Lung microvascular endothelial cell (primary cell): ENCODE results near the gene NGEF. TPM values are rescaled to one million over a fixed set of nuclear protein-coding genes. Genes with fewer than 3 reads are reported as not detected.

ENCODE experiments used
- DNase-seq, 2 donors: peaks; one replicate each; pipeline versions ENCODE4 v3.0.0 to v3.0.0-alpha.2; 2010; ENCODE audit warnings: low read depth in 2 of 2
- total RNA-seq: library from RNA; depleted of rRNA; stranded (reverse); fragments of >200 nt; gene quantifications from 2 replicates; pipeline ENCODE4 v1.2.1, GENCODE V29; 2014

Gene NGEF
- total RNA-seq, 1 donor from 2014 or later, result not detected

DNA sequence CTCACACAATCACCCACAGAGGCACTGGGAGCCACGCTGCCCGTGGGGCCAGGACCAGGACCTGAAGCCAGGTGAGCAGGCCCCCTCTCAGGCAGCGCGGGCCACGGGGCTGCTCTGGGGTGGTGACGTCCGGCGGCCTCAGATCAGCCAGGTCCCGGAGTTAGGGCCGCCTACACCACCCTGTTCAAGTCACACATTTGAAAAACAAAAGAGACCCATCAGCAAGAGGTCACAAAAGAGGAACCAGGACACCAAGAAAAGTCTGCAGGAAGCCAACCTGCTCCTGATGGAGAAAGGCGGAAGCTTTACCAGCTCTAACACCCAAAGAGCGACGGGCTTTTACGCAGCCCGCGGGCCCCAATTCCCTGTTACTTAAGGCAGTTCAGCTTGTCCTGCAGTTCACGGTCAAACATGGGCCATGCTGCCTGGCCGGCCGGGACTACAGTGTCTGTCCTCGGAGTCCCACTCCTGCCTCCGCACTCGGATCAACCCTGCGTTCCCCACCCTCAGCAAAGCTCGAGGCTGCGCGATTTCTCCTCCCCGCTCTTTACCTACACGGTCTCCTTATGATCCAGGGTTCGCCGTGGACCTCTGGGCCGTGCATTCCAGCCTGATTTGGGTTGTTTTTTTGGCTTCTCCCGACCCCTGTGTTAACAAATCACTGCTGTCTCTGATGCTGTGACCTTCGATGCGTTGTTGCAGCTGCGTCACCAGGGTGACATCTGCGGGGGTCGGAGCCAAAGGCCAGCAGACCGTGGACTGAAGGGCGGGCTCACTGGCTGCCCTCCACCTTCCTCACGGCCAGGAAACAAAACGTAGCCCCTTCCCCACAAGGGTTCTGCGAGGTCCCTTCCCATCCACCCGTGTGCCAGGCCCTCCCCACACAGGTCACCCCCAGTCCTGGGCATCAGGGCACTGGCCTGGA is 112.0 kb downstream of the NGEF start:
- DNase-seq, result no peak

DNA sequence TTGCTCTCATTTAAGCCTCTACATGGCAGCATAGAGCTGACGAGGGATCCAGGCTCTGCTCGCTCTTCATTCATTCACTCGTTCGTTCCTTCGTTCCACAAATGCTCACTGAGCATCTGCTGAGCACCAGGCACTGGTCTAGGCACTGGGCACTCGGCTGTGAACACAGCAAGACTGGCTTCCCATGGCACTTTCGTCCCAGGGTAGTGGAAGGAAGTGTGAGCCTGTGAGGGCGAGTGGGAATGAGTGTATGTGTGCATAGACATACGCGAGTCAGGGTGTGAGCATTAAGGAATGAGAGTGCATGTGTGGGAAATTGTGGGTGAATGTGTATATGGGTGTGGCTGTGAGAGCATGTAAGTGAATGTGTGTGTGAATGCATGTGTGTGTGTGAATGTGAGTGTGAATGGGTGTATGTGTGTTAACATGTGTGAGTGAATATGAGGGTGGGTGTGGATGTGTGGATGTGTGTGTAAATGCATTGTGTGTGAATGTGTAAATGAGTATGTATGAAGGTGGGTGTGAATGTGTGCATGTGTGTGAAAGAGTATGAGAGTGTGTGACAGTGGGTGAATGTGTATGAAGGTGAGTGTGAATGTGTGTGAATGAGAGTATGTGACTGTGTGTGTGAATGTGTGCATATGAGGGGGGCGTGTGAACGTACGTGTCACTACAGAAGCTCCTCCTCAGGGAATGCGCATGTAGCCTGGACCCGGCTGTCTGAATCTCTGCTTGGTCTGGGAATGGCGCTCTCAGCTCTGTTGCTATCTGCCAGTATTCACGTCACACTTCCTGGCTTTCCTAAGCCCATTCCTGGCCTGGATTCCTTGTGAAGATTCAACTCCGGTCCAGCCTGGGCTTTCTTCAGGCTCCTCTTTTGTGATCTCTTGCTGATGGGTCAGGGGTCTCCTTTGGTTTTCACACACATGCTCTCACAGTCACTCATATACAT is 114.2 kb downstream of the NGEF start:
- DNase-seq, result peak; percentile 76 to 88

DNA sequence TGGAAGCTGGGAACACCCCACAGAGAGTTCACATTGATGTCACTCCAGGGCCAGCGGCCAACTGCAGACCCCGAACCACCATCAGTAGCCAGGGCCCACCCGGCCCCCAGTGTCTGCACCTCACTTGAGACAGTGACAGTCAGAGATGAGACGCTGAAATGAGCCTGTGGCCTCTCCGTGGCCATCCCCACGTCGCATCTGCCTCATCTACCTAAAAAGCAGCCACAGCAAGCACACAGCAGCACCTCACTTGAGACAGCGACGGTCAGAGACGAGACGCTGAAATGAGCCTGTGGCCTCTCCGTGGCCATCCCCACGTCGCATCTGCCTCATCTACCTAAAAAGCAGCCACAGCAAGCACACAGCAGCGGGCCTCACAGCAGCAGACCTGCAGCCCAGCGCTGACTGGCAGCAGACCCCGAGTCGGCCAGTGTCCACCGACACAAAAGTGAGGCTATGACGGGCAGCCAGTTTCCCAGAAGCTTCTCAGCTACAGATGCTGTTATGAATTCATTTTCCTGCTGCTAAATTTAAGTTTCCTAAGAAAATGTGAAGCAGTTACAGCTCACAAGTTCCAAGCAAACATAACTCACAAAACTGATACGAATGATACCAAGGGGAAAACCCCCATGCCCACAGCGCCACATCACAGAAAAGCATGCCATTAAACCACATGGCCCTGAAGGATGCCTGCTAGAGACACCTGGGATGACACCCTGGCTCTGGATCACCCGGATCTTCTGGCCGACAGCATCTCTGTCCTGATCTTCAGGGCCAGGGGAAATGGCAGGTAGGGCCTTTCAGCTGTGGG is 115.3 kb downstream of the NGEF start:
- no peak for DNase-seq

DNA sequence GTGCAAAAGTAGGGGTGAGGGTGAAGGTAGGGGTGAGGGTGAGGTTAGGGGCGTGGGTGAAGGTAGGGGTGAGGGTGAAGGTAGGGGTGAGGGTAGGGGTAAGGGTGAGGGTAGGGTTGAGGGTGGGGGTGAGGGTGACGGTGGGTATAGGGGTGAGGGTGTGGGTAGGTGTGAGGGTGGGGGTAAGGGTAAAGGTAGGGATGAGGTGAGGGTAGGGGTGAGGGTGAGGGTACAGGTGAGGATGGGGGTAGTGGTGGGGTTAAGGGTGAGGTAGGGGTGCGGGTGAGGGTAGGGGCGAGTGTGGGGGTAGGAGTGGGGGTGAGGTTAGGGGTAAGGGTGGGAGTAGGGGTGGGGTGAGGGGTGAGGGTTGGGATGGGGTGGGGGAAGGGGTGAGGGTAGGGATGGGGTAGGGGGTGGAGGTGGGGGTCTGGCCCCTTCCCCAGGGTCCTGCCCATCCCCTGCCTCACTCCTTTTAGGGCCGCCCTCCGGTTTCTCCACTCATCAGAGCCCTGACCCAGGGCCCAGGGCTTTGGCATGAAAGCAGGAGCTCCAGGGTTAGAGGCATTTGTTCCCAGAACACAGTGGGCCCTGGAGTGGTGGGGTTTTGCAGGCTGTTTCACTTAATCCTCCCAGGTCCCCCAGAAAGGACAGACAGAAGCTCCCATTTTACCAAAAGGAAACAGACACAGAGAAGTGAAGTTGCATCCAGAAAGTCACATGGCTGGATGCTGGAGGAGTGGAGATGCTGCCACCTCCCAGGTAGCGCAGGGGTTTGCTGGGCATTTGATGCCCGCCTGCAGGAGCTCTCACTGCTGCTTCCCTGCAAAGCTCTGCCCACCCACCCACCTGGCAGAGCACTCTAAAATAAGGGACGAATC is 116.1 kb downstream of the NGEF start:
- DNase-seq, result no peak

DNA sequence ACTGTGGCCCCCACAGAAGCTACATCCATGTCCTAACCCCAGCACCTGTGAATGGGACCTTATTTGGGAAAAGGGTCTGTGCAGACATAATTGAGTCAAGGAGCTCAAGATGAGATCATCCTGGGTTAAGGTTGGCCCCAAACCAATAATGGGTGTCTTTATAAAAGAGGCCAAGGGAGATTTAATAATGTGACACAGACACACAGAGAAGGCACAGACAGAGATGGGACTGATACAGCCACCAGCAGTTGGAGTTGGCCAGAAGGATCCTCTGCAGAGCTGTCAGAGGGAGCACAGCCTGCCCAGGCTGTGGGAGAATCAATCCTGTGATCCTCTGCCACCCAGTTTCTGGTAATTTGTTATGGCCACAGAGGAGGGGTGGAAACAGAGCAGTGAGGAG is 116.9 kb downstream of the NGEF start:
- DNase-seq, result no peak

DNA sequence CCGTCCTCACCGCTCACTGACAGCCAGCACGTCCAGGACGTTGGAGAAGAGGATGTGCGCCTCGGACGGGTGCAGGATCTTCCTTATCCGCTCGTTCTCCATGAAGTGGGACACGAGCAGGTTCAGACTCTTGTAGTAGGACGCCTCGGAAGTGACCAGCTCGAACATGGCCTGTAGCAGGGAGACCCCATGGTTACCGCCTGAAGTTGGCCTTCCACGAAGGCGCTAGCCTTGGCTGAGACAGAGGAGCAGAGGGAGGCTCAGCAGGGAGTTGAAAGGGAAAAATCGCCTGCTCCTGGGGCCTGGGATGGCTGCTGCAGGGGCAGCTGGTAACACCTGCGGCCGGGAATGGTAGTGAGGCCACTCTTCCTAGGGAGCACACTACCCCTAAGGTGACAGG is 118.3 kb downstream of the NGEF start:
- no peak for DNase-seq

DNA sequence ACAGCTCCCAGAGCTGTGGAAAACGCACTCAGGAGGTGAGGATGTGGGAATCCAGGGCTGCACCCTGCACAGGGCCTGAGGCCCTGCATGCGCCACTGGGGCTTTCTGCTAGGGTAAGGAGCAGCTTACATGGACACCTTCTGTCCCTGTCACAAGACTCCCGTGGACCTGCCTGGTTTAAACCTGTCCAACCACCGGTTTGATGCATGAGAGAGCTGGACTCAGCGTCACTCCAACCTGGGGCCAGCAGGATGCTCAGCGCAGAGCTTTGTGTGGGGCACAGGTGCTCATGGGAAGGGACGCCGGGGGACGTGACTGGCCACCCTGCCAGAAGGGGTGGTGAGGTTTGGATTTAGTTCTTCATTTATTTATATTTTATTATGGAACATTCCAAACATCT is 118.8 kb downstream of the NGEF start:
- no peak for DNase-seq

DNA sequence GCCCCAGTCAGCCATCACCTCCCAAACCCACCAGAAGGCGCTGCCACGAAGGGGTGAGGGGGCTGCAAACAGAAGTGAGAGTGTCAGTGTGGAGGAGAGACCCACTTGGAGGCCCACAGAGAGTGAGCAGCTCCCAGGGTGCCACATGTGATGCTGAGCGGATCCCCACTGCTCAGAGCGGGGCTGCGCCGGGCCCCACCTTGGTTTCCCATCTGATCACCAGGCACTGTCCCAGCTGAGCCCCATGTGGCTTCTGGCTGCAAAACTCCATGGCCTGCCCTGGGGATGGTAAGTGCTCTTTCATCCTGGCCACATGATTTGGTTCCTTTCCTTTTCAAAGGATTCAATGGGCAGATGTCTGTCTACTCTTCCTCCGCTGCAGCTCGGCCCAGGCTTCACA is 119.2 kb downstream of the NGEF start:
- DNase-seq, result no peak

DNA sequence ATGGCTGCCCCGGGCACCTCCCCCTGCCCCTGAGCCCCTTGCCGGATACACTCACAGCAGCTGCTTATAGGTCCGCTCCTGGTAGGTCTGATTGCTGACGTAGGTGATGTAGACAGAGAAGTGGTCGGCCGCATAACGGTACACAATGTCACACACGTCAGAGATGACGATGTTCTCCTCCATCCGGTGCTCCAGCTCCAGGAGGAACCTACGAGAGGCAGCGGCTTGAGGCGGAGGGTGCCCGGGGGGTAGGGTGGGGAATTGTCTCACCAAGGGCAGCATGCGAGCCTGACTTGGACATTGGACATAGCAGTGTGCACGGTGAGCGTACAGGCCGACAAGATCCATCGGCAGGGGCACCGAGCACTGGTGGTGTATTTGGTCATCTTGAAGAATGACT is 120.2 kb downstream of the NGEF start:
- no peak for DNase-seq

DNA sequence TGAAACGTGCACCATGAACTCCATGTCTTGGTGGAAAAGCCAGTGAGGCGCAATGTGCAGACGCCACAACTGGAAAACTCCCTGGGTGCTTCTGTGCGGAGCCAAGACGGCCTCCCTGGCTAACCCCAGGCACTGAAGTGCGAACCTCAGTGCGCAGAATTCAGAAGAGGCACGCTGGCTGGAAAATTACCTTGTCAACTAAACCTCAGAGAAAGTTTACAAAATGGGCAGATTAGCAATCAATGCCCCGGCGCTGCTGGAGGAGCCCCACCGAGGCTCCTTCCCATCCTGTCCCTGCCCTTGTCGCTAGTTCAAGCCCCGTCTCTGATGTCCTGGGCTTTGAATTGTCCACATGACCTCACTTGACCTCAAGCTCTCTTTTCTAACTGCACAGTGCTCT is 120.8 kb downstream of the NGEF start:
- DNase-seq, result no peak

DNA sequence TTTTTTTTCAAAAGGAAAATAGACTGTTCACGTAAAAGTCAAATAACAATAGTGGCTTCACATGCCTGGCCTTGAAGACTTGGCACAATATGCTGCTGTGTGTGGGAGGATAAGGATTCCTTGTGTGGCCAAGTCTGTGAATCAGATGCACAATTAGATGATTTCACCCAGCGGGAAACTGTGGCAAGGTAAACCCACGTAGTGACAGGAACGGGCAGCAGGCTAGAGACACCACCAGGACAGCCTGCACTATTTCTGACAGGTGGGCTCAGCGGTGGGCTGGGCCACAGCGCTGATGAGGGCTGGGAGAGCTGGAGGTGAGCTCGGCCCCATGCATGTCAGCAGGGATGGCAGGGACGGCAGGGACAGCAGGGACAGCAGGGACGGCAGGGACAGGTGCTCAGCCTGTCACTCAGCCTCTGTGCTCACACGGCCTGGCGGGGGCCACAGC is 121.4 kb downstream of the NGEF start:
- no peak for DNase-seq

DNA sequence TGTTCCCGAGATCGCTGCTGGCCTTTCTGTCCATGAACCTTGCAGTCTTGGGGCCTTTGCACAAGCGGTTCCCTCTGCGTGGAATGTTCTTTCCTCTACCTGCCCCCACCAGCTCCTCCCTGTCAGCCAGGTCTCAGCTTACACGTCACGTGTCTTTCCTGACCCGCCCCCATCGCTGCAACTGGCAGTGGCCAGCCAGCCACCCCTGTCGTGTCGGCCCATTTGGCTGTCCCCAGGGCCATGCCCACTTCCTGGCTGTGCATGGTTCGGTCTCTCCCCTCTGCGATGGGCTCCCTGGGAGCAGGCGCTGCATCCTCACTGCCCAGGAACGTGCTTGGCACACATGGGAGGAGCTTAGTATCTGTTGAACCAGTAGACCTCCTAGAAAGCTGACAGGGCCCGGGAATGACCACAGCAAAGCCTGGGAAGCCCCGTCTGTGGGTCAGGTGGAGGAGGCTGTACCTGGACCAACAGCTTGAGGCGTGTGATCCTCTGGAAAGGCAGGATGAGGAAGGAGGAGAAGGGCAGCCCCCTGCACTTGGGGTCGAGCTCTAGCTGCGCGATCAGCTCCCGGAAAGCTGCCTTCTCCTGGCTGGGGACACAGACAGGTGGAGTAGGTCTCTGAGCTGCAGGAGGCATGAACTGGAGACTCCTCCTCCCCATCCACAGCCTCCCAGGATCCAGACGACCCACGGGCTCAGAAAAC is 122.0 kb downstream of the NGEF start:
- DNase-seq, result peak in 1 of 2 donors; percentile 49

DNA sequence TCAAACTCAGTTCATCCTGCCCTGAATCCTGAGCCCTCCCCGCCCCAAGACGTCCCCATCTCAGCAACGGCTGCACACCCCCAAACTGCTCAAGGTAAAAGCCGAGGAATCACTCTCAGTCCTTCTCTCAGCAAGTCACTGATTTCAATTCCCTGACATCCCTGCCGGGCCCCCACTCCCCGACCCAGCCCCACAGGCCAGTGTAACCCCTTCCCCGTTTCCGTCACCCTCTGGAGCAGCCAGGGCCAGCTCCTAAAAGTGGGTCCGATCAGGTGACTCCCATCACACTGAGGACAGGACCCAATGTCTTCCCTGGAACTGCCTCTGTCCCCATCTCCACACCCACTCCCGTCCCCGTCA is 122.5 kb downstream of the NGEF start:
- no peak for DNase-seq

DNA sequence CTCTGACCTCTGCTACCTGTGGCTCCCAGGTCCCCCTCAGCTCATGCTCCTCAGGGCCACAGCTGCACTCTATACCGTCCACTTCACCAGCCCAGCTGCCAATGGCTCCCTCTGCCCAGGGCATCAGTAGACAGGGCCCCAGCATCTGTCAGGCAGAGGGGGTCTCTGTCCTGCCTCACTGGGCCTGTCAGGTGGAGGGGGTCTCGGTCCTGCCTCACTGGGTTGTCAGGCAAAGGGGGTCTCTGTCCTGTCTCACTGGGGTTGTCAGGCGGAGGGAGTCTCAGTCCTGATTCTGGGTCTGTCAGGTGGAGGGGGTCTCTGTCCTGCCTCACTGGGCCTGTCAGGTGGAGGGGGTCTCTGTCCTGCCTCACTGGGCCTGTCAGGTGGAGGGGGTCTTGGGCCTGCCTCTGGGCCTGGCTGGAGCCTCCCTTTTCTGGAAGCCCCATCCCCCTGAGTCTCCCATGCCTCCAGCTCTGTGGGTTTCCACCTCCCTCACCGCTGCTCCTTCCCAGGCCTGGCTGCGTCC is 123.1 kb downstream of the NGEF start:
- no peak for DNase-seq

DNA sequence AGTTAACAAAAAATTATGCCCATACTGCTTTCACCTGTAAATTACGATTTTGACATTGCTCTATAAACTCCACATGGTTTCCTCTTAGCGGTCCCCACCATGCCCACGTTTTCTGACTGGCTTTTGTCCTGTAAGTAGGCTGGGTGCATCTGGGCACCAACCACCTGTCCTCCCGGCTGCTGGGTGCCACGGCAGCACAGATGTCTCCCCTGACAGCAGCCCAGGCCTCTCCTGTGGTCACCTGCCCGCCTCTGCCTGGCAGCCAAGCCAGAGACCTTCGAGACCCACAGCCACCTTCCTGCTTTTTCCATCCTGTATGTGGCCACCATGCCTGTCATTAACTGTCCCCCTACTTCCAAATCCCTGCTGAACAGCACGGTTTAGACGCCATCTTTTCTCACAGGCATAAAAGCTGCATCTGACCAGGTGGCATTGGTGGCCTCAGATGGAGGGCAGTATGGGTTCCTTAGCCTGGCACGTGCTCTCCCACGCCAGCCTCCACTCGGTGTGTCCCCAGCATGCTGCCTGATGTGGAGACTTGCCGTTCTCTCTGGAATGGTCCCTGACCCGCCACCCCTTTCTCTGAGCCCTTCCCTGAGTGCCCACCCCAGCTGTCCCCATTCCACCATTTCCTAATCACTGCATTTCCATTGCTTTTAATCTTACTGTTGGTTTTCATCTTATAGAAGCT is 124.1 kb downstream of the NGEF start:
- no peak for DNase-seq

DNA sequence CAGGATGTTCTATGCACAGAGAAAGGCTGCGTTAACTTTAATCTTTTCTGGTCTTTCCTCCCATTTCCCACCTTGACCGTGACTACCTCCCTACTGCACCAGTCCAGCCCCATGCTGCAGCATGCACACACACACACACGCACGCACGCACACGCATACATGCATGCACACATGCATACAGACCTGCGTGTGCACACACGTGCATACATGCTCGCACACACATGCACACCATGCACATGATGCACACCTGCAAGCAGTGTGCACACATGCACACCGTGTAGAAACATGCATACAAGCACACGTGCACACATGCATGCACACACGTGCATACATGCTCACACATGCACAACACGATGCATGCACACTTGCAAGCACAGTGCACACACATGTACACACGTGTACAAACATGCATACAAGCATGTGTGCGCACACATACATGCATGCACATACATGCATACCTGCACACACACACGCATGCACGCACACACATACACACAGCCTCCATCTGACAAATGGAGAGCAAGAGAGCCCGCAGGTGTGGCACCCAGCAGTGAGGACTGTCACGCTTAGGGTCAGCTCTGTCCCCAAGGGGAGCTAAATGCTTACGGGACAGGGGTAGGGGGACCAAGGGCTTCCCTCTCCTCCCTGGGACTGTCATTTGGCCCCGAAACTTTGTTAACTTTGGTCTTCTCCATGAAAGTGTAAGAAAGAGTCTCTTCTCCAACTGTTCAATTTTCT is 124.8 kb downstream of the NGEF start:
- no peak for DNase-seq

DNA sequence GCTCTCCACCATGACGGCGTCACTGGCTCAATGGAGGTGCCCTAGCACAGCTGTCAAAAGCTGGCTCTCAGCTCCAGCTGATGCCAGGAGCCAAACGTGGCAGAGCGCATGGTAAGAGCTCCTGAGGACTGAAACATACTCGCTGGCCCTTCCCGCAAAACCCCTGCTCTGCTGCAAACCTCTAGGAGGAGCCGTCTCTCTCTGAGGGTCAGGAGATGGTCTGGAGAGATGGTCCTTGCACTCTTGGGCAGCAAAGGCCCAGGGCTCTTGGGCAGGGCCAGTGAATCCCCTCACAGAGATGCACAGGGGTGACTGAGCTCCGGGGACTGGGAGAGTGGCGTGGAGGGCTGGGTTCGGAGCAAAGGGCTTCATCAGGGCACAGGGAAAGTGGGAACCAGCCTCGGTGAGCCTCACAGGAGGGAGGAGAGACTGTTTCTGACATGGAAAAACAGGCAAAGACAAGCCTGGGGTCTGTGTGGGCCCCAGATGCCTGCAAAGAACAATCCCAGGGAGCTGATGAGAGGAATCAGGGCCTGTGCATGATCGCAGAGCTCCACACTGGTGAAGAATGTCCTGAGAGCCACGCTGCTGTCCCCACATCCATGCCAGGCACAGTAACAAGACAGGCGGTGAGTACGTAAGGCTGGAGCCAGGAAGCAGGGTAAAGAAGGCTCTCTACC is 125.7 kb downstream of the NGEF start:
- no peak for DNase-seq

DNA sequence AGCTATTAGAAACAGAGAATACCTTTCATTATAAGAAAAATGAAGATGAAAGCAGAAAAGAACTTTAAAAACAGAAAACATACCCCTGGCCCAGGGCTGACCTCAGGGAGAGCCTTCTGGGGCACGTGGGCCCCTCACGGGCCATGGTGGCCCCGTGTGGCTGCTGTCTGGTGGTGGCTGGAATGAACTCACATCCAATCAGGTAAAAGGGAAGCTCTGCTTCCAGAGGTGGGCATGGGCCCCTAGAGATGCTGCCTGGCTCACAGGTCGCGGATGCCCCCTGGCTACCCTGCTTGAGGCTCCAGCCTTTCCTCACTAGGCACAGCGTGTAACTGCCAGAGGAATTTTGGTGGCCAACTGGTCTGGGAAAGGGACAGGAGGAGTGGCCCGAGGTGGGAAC is 126.4 kb downstream of the NGEF start:
- no peak for DNase-seq
